ENCODE data around the gene UGP2.

The UGP2 gene

DNA sequence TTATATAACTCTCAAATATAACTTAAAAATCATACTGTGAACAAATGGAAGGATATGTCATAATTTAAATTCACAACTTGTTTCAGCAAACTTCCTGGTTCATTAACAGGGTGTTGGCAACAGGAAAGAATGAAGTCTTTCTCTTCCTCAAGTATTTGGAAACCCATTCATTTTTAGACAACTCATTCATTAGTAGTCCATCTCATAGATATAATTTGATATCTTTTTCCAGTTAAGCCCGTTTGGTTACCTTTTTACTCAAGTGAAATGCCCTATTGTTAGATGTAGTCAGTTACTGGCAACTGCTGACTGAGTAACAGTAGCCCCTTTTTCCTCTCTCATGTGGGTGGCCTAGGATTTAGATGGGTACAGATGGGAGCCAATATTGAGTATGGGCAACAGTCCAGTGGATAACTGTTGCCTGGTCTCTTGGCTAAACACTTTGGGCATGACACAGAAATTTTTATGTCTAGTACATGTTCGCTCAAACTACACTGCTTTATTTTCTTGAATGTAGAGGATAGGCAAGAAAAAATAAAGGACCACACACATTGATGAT is 4.6 kb upstream of the UGP2 start:
- H3K36me3 ChIP-seq (replicated peaks; ENCODE audit: insufficient read depth, low read length), result no peaks in the 10 kb centered on the region
- H3K4me3 ChIP-seq (ENCODE audit: low read length), result no peak overlapping the region
- peaks cover 11% of the 10 kb centered on the region for H3F3A ChIP-seq (ENCODE audit: insufficient read depth, low read length)
- H3K27ac ChIP-seq (ENCODE audit: low read length), result no peak overlapping the region
- TF ChIP-seq EZH2 (optimal IDR thresholded peaks at IDR 0.05; ENCODE audit: low read depth, low read length), result no peak
- H3K9me3 ChIP-seq (replicated peaks; ENCODE audit: insufficient read depth, low read length), result no peaks in the 10 kb centered on the region
- no peak for DNase-seq
- no peaks in the 10 kb centered on the region for H3K27me3 ChIP-seq (replicated peaks; ENCODE audit: insufficient read depth, low read length)
- H3K4me2 ChIP-seq (ENCODE audit: low read depth, low read length), result no peak overlapping the region
- H3K4me1 ChIP-seq (ENCODE audit: low read length), result peaks cover under 1% of the 10 kb centered on the region; the same call in 1 of the 2 replicates
- H2AFZ ChIP-seq (ENCODE audit: low read length), result no peak overlapping the region
- no peaks in the 10 kb centered on the region for H3K9me2 ChIP-seq (replicated peaks; ENCODE audit: insufficient read depth, low read length)
- peaks cover 4% of the 10 kb centered on the region for H3K79me2 ChIP-seq (ENCODE audit: low read length)
- no peaks in the 10 kb centered on the region for H4K20me1 ChIP-seq (ENCODE audit: insufficient read depth, low read length)
- no peak overlapping the region for H3K9ac ChIP-seq (ENCODE audit: low read length)

- no peak for TF ChIP-seq EZH2phosphoT487 (IDR thresholded peaks at IDR 0.05; ENCODE audit: low read length)
- TF ChIP-seq, protein P1, sequence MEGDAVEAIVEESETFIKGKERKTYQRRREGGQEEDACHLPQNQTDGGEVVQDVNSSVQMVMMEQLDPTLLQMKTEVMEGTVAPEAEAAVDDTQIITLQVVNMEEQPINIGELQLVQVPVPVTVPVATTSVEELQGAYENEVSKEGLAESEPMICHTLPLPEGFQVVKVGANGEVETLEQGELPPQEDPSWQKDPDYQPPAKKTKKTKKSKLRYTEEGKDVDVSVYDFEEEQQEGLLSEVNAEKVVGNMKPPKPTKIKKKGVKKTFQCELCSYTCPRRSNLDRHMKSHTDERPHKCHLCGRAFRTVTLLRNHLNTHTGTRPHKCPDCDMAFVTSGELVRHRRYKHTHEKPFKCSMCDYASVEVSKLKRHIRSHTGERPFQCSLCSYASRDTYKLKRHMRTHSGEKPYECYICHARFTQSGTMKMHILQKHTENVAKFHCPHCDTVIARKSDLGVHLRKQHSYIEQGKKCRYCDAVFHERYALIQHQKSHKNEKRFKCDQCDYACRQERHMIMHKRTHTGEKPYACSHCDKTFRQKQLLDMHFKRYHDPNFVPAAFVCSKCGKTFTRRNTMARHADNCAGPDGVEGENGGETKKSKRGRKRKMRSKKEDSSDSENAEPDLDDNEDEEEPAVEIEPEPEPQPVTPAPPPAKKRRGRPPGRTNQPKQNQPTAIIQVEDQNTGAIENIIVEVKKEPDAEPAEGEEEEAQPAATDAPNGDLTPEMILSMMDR (IDR thresholded peaks at IDR 0.05; ENCODE audit: low read length), result 0 out of 2 replicates have a peak, but pooled peaks have one; percentile 8
- Histone ChIP-seq H3K4me2 (ENCODE audit: low read depth, low read length) (peak overlapping the region; percentile 82), H3K9me3 (replicated peaks; ENCODE audit: insufficient read depth, low read length) (no peaks in the 10 kb centered on the region), H3K9ac (ENCODE audit: low read length) (peak overlapping the region; percentile 63), H3K36me3 (replicated peaks; ENCODE audit: insufficient read depth, low read length) (no peaks in the 10 kb centered on the region), H4K20me1 (ENCODE audit: insufficient read depth, low read length) (no peaks in the 10 kb centered on the region), H3K9me2 (replicated peaks; ENCODE audit: insufficient read depth, low read length) (no peaks in the 10 kb centered on the region), H3F3A (ENCODE audit: insufficient read depth, low read length) (peaks cover 14% of the 10 kb centered on the region), H3K4me1 (ENCODE audit: low read length) (peaks cover 11% of the 10 kb centered on the region), H3K79me2 (ENCODE audit: low read length) (peaks cover 35% of the 10 kb centered on the region), H3K27me3 (replicated peaks; ENCODE audit: insufficient read depth, low read length) (no peaks in the 10 kb centered on the region), H3K27ac (ENCODE audit: low read length) (peak overlapping the region; percentile 95; the same call in 1 of the 2 replicates), H3K4me3 (ENCODE audit: low read length) (peak overlapping the region; percentile 93), H2AFZ (ENCODE audit: low read length) (peak overlapping the region; percentile 84)
- peak; percentile 29 for DNase-seq
These were observed 1.5 kb upstream of the UGP2 start for GRCh38 chr2:63840081-63840784.

DNA sequence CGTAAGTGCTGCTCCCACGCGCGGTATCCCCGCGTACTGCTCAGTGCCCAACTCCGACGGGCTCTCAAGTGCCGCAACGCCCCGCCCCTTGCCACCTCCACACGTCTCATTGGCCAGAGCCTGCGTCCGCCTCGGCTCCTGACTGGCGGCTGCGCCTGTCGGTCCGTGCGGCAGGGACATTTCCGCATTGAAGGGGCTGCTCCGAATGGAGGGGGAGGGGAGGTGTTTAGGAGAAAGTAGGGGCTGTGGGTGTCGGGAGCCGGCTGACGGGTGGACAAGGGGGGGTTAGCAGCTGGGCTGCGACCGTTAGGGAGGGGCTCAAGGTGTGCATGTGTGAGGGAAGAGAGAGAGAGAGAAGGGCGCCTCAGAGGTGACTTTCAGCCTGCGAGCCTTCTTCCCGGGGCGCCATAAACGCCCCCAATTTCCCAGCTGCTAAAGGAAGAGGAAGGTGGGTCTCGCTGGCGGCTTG is 877 bp upstream of the UGP2 start:
- Histone ChIP-seq H3K79me2 (ENCODE audit: low read length) (peaks cover 41% of the 10 kb centered on the region), H3K9me2 (replicated peaks; ENCODE audit: insufficient read depth, low read length) (no peaks in the 10 kb centered on the region), H3F3A (ENCODE audit: insufficient read depth, low read length) (peaks cover 14% of the 10 kb centered on the region), H3K9me3 (replicated peaks; ENCODE audit: insufficient read depth, low read length) (no peaks in the 10 kb centered on the region), H3K27ac (ENCODE audit: low read length) (peak overlapping the region; percentile 95), H3K36me3 (replicated peaks; ENCODE audit: insufficient read depth, low read length) (no peaks in the 10 kb centered on the region), H2AFZ (ENCODE audit: low read length) (peak overlapping the region; percentile 84), H3K4me1 (ENCODE audit: low read length) (peaks cover 11% of the 10 kb centered on the region), H3K4me3 (ENCODE audit: low read length) (peak overlapping the region; percentile 93), H4K20me1 (ENCODE audit: insufficient read depth, low read length) (no peaks in the 10 kb centered on the region), H3K4me2 (ENCODE audit: low read depth, low read length) (peak overlapping the region; percentile 82), H3K9ac (ENCODE audit: low read length) (peak overlapping the region; percentile 97), H3K27me3 (replicated peaks; ENCODE audit: insufficient read depth, low read length) (no peaks in the 10 kb centered on the region)
- TF ChIP-seq, protein P1 (IDR thresholded peaks at IDR 0.05; ENCODE audit: low read length), result no peak; the same call in 1 of the 2 replicates
- TF ChIP-seq EZH2 (optimal IDR thresholded peaks at IDR 0.05; ENCODE audit: low read depth, low read length) (no peak), EZH2phosphoT487 (IDR thresholded peaks at IDR 0.05; ENCODE audit: low read length) (no peak)
- peak; percentile 99 for DNase-seq

Data from MM.1S (cell line).